Measurements from ENCODE around the gene SLC26A5.
A peak's percentile ranks its signal among the peaks of the same experiment; 100 is the strongest.
"Not testable (repeated sequence)": the region's sequence is repeated elsewhere in the genome, so short reads cannot be mapped to it uniquely, and the experiment has no call there.

SLC26A5 gene

GRCh38 chr7:103399687-103400086 is 46.3 kb downstream of the SLC26A5 start:
- DNase-seq (ENCODE audit: low read depth, low spot score): not testable (repeated sequence)

GRCh38 chr7:103398483-103399127 is 47.4 kb downstream of the SLC26A5 start:
- no peak for DNase-seq (ENCODE audit: low read depth, low spot score)

DNA sequence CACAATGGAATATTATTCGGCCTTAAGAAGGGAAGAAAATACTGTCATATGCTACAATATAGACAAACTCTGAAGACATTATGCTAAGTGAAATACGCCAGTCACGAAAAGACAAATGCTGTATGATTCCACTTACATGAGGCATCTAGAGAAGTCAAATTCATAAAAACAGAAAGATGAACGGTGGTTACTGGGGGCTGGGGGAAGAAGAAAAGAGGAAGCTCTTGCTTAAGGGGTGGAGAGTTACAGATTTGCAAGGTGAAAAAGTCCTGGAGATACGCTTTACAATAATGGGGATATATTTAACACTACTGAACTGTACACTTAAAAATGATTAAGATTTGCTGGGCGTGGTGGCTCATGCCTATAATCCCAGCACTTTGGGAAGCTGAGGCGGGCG is 49.5 kb downstream of the SLC26A5 start:
- no peak for DNase-seq (ENCODE audit: low read depth, low spot score)

DNA sequence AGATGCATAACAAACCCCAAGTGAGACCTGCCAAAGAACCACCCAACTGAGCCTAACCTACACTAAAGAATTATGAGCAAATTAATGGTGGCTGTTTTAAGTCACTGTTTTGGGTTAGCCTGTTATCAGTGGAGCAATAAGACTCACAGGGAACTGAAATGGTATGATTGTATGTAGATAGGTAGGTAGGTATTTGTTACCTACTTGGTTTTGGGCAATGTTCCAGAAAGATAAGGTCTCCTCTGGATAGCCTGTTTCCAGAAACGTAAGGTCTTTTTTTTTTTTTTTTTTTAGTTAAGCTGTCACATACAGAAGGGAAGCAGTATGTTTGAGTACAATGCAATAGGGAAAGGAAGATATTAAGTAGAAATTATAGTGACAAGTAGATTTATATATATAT is 50.9 kb downstream of the SLC26A5 start:
- DNase-seq (ENCODE audit: low read depth, low spot score): no peak

DNA sequence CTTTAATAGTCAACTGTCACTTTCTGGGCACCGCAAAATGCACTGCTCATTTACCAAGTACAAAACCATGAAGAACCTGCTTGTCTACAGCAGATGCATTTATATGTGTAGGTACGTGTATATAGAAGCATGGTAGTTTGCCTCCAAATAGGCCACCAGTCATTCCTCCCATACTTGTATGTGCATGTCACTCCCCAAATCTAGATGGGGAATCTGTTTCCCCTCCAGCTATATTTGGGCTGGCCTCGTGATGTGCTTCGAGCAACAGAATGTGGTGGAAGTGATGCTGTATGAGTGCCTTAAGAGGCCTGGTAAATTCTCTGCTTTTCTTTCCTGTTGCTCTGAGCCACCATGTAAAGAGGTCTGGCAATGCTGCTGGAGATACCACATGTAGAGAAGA is 51.4 kb downstream of the SLC26A5 start:
- DNase-seq (ENCODE audit: low read depth, low spot score): no peak

DNA sequence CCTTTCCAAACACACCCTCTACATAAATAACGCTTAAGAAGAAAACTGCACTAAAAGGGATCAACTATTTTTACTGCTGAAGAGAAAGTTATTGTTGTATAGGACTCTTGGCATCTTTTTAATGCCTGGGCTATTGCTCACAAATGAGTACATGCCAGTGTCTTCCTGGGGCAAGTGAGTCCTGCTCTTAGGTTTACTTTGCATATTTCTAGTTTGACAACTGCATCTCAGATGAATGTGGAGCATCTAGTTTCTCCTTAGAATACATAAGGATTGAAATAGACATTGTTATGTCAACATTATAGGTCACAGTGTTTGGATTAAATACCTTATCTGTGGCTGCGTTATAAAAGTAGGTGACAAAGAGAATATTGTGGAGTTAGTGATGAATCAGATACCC is 54.0 kb downstream of the SLC26A5 start:
- peak; percentile 7 for DNase-seq (ENCODE audit: low read depth, low spot score)

DNA sequence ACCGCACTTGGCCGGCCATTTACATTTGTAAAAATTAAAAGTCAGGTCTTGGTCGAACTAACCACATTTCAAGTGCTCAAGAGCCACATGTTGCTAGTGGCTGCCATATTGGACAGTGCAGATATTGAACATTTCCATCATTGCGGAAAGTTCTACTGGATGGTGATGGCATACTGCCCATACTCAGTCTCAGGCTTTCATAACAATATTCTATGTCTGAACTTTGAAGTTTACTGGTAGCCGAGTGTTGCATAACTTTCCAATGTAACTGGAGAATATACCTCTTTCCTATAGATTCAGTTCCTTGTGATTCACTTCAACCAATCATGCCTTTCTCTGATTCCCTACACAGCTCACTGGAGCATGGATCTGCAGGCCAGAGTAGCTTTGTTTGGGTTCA is 54.9 kb downstream of the SLC26A5 start:
- DNase-seq (ENCODE audit: low read depth, low spot score): no peak

- DNase-seq (ENCODE audit: low read depth, low spot score): no peak
These were observed 56.7 kb downstream of the SLC26A5 start for GRCh38 chr7:103389263-103389662.

- no peak for DNase-seq (ENCODE audit: low read depth, low spot score)
These were observed 57.4 kb downstream of the SLC26A5 start for GRCh38 chr7:103388469-103389140.

DNA sequence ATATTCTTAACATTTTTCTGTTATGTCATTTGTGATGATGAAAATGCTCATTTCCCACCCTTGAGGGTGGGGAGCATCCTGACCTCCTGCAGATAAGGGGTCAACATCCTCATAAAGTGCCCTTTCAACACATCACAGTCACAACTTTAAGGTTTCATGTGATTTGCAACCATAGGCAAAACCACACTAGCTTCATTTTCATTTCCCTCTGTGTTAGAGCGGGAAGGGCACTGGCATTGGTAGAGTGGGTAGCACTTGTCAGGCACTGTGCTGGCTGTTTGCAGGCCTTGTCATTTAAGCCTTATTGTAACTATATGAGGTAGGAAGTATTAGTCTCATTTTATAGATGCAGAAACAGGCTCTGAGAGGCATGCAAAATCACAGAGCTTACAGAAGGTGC is 58.8 kb downstream of the SLC26A5 start:
- DNase-seq (ENCODE audit: low read depth, low spot score): no peak

DNA sequence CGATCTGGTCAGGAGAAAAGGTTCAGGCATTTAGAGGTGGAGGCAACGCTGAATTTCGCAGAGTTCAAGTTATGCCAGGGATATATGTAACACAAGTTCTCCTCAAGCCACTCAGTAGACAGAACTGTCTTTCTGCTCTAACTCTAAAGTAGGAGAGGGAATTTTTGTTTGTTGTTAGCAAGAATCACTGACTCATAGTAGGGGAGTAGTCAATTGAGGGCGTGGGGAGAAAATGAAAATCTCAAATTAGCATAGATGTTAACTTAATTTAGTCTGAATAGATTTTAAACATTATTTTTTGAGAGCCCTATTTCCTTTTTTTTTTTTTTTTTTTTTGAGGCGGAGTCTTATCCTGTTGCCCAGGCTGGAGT is 64.0 kb downstream of the SLC26A5 start:
- DNase-seq (ENCODE audit: low read depth, low spot score): no peak

DNA sequence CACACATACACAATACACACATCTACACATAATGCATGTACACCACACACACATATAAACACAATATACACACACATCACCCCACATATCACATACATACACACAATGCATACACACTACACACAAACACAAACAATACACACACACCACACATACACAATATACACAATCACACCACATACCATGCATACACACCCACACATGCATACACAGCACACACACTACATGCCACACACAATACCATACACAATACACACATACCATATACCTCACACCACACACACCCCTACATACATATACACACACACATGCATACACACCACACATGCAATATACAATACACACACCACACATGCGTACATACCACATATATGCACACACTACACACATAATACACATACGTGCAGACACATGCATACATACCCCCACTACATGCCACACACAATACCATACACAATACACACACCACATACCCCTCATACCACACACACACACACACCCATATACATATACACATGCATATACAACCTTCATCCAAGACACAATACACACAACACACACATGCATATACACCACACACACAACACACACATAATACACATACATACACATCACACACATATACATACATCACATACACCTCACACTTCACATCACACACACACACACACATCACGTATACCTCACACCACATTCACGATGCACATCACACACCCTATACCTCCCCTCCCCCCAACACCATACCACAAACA is 64.6 kb downstream of the SLC26A5 start:
- no peak for DNase-seq (ENCODE audit: low read depth, low spot score)

DNA sequence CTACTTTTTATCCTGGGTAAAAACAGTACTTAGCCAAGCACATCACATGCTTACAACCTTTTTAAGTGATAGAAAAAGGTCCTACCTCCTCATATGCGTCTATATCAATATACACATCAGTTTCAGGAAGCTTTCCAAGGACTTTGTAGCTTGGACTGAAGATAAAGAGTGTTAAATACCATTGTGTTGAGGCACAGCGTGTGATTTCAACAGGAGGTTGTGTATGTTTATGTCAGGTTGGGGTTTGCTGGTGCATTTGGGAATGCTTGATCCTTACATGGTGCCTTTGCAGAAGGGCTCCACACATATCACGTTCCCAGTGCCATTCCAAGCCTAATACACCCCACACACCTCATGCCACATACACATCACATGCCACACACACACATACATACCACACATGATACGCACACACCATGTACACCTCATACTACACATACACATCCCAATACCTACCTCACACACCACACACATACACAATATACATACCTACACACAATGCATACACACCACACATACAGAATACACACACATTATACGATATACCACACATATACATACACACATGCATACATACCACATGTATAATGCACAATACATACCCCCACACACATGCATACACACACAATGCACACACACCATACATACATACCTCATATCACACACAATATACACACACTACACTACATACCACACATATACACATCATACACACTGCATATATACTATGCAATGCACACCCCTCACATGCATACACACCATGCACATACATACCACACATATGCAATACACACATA is 65.4 kb downstream of the SLC26A5 start:
- no peak for DNase-seq (ENCODE audit: low read depth, low spot score)

- DNase-seq (ENCODE audit: low read depth, low spot score): no peak
These were observed 66.6 kb downstream of the SLC26A5 start for GRCh38 chr7:103379270-103379975.

DNA sequence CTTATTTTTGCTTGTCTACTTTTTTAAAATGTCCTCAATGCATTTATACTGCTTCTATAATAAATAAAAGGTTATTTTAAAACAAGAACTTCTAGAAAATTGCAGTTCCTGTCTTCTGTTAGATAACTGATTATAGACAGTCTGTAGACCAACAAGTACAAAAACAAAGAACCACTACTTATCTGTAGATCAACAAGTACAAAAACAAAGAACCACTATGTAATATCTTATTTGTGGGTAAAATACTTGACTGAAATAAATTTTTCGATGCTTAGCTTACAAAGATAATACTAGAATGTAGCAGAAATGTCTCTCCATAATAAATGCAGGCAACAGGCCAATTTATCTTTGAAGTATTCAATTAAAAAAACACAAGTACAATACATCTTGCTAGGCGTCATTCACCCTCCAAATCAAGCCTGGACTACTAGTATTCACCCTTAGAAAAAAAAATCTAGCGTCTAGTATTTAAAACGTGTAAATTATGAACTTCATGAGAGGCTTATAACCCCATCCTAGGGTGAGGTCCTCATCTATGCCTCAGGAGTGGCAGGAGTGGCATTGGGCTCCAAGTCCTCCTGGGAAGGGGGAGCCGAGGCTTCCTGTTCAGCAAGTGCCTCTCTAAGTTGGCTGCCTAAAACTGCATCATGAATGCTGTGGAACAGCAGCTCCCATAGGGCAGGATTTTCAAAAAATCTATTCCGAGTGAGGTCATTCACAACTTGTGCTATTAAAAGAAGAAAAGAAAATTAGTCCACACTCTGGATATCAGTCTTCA is 72.0 kb downstream of the SLC26A5 start:
- DNase-seq (ENCODE audit: low read depth, low spot score): no peak

- DNase-seq (ENCODE audit: low read depth, low spot score): no peak
These were observed 76.6 kb downstream of the SLC26A5 start for GRCh38 chr7:103369432-103369831.

- DNase-seq (ENCODE audit: low read depth, low spot score): no peak
These were observed 96.2 kb downstream of the SLC26A5 start for GRCh38 chr7:103349805-103350204.

DNA sequence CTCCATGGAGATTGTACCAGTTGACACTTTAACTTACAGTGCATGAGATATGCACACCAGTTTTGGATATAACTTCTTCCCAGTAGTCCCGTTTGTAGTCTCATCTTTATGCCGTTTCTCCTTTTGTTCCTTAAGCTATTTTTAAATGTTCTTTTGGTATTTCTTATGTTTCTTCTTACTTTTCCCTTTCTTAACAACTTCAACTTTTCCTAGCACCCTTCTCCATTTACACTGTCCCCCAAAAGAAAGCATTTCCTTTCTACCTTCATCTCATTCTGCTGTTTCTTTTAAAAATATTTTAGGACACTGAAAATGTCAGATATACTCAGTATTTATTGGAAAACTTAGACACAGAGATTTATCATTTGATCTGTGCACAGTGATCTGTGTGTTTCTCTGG is 97.0 kb downstream of the SLC26A5 start:
- no peak for DNase-seq (ENCODE audit: low read depth, low spot score)

GRCh38 chr7:103348452-103348851 is 97.6 kb downstream of the SLC26A5 start:
- no peak for DNase-seq (ENCODE audit: low read depth, low spot score)

- peak; percentile 95 for DNase-seq (ENCODE audit: low read depth, low spot score)
These were observed 98.3 kb downstream of the SLC26A5 start, which contains the start of gene PSMC2 for GRCh38 chr7:103347507-103348267. PSMC2 (plus strand) TSS chr7:103347643; CDS start chr7:103347712, 69 bp downstream.
